Cortex of kidney (tissue), 1 donor: ENCODE results near the gene HNRNPA1L2.
"Not testable (repeated sequence)": the region's sequence is repeated elsewhere in the genome, so short reads cannot be mapped to it uniquely, and the experiment has no call there.

Source experiments
- DNase-seq: peaks from one replicate; lab custom pipeline; 2025; lab: John Stamatoyannopoulos, UW

HNRNPA1L2 gene

GRCh38 chr13:52642131-52642530 is at the start of gene HNRNPA1L2:
HNRNPA1L2 (plus strand) TSS chr13:52642431; CDS start chr13:52642493, 62 bp downstream.
- no peak for DNase-seq

- not testable (repeated sequence) for DNase-seq
These were observed 49.1 kb upstream of the HNRNPA1L2 start for GRCh38 chr13:52593175-52593574.

GRCh38 chr13:52593812-52594211 is 48.4 kb upstream of the HNRNPA1L2 start:
- not testable (repeated sequence) for DNase-seq

GRCh38 chr13:52594295-52594694 is 47.9 kb upstream of the HNRNPA1L2 start:
- not testable (repeated sequence) for DNase-seq

- no peak for DNase-seq
These were observed 44.6 kb upstream of the HNRNPA1L2 start for GRCh38 chr13:52597676-52598075.

GRCh38 chr13:52599037-52599847 is 43.0 kb upstream of the HNRNPA1L2 start:
- DNase-seq: no peak

GRCh38 chr13:52599848-52600603 is 42.2 kb upstream of the HNRNPA1L2 start:
- no peak for DNase-seq

- no peak for DNase-seq
These were observed 41.6 kb upstream of the HNRNPA1L2 start for GRCh38 chr13:52600666-52601065.

GRCh38 chr13:52603316-52603715 is 38.9 kb upstream of the HNRNPA1L2 start:
- DNase-seq: not testable (repeated sequence)

GRCh38 chr13:52606126-52606525 is 36.1 kb upstream of the HNRNPA1L2 start:
- not testable (repeated sequence) for DNase-seq

GRCh38 chr13:52606795-52607194 is 35.4 kb upstream of the HNRNPA1L2 start:
- DNase-seq: not testable (repeated sequence)

- DNase-seq: not testable (repeated sequence)
These were observed 34.0 kb upstream of the HNRNPA1L2 start for GRCh38 chr13:52608184-52608583.

GRCh38 chr13:52609013-52609606 is 33.1 kb upstream of the HNRNPA1L2 start:
- DNase-seq: not testable (repeated sequence)

- DNase-seq: not testable (repeated sequence)
These were observed 32.1 kb upstream of the HNRNPA1L2 start for GRCh38 chr13:52610158-52610557.

GRCh38 chr13:52615134-52615801 is 27.0 kb upstream of the HNRNPA1L2 start:
- no peak for DNase-seq

- no peak for DNase-seq
These were observed 26.4 kb upstream of the HNRNPA1L2 start for GRCh38 chr13:52615812-52616211.

GRCh38 chr13:52617070-52618060 is 24.9 kb upstream of the HNRNPA1L2 start:
- DNase-seq: no peak

GRCh38 chr13:52631083-52631690 is 11.0 kb upstream of the HNRNPA1L2 start:
- not testable (repeated sequence) for DNase-seq

GRCh38 chr13:52638666-52639328 is 3.4 kb upstream of the HNRNPA1L2 start:
- no peak for DNase-seq

GRCh38 chr13:52644108-52644507 is 1.9 kb downstream of the HNRNPA1L2 start:
- DNase-seq: no peak
